ENCODE results near the gene HSPA4.
"Not testable (repeated sequence)": the region's sequence is repeated elsewhere in the genome, so short reads cannot be mapped to it uniquely, and the experiment has no call there.

Gene HSPA4

DNA sequence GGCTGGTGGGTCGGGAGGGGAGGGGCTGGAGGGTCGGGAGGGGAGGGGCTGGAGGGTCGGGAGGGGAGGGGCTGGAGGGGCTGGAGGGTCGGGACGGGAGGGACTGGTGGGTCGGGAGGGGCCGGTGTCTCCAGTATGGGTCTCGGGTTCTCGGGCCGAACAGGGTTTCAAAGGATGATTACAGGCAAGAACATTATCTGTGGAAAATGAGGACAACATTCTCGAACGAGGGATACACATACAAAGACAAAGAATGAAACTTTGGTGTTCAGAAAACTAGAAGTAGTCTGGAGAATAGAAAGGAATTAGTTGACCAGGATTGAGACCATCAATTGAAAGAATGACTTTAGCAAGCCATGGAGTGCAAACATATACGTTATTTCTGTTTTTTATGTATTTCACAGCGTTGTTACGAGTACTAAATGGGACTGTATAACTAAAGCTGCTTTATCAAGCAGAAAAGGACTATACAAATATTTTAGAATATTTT, 25.1 kb upstream of the HSPA4 start:
- no peak for DNase-seq (ENCODE audit: low read depth)
- peak overlapping the region; percentile 92 for H3K4me3 ChIP-seq (ENCODE audit: control insufficient read depth, low read depth, low read length)
- TF ChIP-seq, protein P1, sequence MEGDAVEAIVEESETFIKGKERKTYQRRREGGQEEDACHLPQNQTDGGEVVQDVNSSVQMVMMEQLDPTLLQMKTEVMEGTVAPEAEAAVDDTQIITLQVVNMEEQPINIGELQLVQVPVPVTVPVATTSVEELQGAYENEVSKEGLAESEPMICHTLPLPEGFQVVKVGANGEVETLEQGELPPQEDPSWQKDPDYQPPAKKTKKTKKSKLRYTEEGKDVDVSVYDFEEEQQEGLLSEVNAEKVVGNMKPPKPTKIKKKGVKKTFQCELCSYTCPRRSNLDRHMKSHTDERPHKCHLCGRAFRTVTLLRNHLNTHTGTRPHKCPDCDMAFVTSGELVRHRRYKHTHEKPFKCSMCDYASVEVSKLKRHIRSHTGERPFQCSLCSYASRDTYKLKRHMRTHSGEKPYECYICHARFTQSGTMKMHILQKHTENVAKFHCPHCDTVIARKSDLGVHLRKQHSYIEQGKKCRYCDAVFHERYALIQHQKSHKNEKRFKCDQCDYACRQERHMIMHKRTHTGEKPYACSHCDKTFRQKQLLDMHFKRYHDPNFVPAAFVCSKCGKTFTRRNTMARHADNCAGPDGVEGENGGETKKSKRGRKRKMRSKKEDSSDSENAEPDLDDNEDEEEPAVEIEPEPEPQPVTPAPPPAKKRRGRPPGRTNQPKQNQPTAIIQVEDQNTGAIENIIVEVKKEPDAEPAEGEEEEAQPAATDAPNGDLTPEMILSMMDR (IDR thresholded peaks at IDR 0.05; ENCODE audit: control insufficient read depth, insufficient read depth, low read depth, low read length, missing control alignments), result no peak

DNA sequence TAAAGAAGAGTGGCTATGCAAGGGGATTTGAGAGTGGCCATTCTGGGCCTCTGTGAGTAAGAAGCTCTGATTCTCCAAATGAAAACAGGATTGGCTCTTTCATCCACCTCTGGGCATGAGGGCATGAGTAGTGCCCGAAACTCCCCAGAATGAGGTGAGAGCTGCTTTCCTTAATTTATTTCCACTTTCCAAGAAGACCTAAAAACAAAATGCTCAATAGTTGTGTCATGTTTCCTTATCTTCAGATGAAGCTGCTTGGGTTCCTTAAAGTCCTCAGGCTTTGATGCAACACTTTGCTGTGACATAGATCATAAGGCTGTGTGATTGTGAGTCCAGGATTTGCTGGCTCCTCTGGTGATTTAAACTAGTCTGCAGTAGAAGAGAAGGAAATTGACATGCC, 22.4 kb upstream of the HSPA4 start:
- TF ChIP-seq, protein P1 (IDR thresholded peaks at IDR 0.05; ENCODE audit: control insufficient read depth, insufficient read depth, low read depth, low read length, missing control alignments), result no peak
- no peak overlapping the region for H3K4me3 ChIP-seq (ENCODE audit: control insufficient read depth, low read depth, low read length)
- DNase-seq (ENCODE audit: low read depth), result no peak

DNA sequence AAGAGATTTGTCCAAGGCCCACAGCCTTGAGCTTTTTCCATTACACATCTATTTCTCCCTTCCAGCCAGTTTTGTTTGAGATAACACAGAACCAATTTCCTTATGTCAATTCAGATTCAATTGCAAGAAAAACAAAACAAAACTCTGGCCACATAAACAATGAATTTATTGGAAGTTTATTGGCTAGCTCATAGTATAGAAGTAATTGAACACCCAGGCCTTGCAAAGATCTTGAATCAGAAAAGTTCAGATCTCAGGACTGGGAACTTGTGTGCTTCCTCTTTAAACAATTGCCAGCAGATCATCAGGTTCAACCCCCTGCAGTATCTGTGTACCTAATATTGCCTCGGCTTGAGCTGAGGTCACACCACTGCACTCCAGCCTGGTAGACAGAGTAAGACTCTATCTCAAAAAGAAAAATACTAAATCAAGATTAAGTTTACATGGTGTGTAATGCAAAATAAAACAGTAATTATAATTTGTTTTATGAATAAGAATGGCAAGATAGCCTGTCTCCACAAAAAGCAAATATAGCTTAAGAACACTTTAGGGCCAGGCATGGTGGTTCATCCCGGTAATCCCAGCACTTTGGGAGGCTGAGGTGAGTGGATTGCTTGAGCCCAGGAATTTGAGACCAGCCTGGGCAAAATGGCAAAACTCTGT, 21.3 kb upstream of the HSPA4 start:
- TF ChIP-seq, protein P1 (IDR thresholded peaks at IDR 0.05; ENCODE audit: control insufficient read depth, insufficient read depth, low read depth, low read length, missing control alignments), result no peak
- H3K4me3 ChIP-seq (ENCODE audit: control insufficient read depth, low read depth, low read length), result no peak overlapping the region
- DNase-seq (ENCODE audit: low read depth), result no peak

DNA sequence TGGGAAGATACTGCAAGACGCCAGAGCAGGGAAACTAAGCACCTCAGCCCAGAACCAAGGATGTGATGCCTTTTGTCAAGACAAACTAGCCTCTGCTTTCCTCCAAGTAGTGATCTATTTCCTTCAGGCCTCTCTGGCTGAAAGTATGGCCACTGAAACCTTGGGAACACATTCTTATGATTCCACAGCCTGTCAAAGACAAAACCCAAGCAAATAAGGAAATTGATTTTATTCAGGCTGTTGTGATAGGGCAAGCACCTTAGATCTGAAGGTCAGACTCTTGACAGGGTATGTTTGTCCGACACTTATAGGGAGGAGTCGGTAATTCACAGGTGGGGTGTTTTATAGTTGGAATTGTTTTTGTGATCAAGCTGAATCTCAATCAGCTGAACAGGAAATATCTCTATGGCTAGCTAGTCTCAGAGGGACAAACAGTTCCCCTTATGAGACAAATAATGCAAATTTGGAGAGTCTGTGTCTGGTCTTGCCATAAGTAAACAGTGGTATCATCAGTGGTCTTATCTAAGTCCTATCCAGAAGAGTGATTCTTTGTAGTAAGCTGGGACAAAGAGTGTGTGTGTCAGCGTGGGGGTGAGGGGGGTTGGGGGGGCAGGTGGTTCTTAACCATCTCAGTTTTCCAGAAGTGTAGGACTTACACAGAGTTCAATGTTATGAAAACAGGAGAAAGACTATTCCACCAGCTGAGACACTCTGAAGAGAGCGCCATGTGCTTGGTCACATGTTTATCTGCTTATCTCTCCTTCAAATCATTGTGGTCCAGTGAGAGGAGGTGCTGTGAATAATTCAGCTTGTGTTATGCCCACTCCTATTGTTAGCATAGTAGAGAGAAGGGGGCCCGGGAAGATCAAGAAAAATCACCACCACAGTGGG, 18.7 kb upstream of the HSPA4 start:
- DNase-seq (ENCODE audit: low read depth), result no peak
- no peak overlapping the region for H3K4me3 ChIP-seq (ENCODE audit: control insufficient read depth, low read depth, low read length)
- TF ChIP-seq, protein P1 (IDR thresholded peaks at IDR 0.05; ENCODE audit: control insufficient read depth, insufficient read depth, low read depth, low read length, missing control alignments), result no peak

DNA sequence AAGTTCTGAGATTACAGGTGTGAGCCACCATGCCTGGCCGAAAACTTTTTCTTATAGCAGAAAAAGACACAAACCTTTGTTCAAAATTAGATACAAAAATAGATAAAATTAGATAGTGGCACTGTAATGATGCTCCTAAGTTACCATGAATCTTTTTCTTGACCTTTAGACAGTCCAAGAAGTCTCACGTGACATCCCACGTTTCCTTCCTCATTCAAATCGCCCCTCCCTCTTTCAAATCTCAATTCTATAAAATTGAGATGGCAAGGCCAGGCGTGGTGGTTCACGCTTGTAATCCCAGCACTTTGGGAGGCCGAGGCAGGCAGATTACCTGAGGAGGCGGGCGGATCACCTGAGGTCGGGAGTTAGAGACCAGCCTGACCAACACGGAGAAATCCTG, 17.7 kb upstream of the HSPA4 start:
- no peak for DNase-seq (ENCODE audit: low read depth)

DNA sequence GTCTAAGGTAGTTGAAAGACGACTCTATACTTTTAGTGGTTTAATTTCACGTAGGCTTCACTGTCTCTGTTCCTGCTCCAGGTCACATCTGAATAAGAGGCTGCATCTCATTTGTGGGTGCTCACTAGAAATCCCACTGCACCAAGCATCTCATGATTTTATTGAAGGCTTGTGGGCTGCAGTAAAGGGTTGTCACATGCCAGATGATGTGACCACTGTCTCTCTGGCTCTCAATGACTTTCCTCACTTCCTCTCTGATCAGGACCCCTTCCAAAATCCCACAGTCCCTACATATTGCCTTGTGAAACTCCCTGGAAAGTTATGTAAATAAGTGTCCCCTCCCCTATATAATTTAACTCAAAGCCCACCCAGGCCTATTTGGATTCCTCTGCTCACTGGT, 16.6 kb upstream of the HSPA4 start:
- no peak for DNase-seq (ENCODE audit: low read depth)
- no peak overlapping the region for H3K4me3 ChIP-seq (ENCODE audit: control insufficient read depth, low read depth, low read length)
- TF ChIP-seq, protein P1 (IDR thresholded peaks at IDR 0.05; ENCODE audit: control insufficient read depth, insufficient read depth, low read depth, low read length, missing control alignments), result no peak

More for the DNA sequence above, 17.7 kb upstream of the HSPA4 start:
- H3K4me3 ChIP-seq (ENCODE audit: control insufficient read depth, low read depth, low read length), result no peak overlapping the region
- TF ChIP-seq, protein P1 (IDR thresholded peaks at IDR 0.05; ENCODE audit: control insufficient read depth, insufficient read depth, low read depth, low read length, missing control alignments), result no peak

DNA sequence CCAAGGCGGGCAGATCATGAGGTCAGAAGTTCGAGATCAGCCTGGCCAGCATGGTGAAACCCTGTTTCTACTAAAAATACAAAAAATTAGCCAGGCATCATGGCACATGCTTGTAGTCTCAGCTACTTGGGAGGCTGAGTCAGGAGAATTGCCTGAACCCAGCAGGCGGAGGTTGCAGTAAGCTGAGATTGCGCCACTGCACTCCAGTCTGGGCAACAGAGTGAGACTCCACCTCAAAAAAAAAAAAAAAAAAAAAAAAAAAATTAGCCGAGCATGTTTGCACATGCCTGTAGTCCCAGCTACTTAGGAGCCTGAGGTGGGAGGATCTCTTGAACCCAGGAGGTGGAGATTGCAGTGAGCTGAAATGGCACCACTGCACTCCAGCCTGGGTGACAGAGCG, 15.1 kb upstream of the HSPA4 start:
- not testable (repeated sequence) for DNase-seq (ENCODE audit: low read depth); H3K4me3 ChIP-seq (ENCODE audit: control insufficient read depth, low read depth, low read length)
